ENCODE data around the gene SIVA1. TPM values are rescaled to one million over a fixed set of nuclear protein-coding genes. Genes with fewer than 3 reads are reported as not detected.
A peak's percentile ranks its signal among the peaks of the same experiment; 100 is the strongest.

The SIVA1 gene
- polyA plus RNA-seq, 3 donors, result 102 to 193 (median 156) TPM

- peaks cover 41 to 54% of the 10 kb centered on the region in 2 donors for H3K4me1 ChIP-seq (ENCODE audit: control insufficient read depth in 1 of 2, insufficient read depth in 2 of 2, low read length in 2 of 2)
- no peak overlapping the region for H3K4me2 ChIP-seq (replicated peaks; ENCODE audit: extremely low read depth, low read length, poor library complexity, severe bottlenecking)
- H3K27me3 ChIP-seq (ENCODE audit: control insufficient read depth in 2 of 2, insufficient read depth in 2 of 2, low read length in 2 of 2), result no peaks in the 10 kb centered on the region
- peaks cover 0 to 2% (median 0%) of the 10 kb centered on the region in 3 donors for H3K27me3 Mint-ChIP-seq (ENCODE audit: low read depth in 3 of 3)
- no peak overlapping the region for H2AFZ ChIP-seq (ENCODE audit: insufficient read depth, low read depth, low read length, poor library complexity, severe bottlenecking)
- peaks cover 78% of the 10 kb centered on the region for H4K20me1 ChIP-seq (ENCODE audit: insufficient read depth, low read length)
- no peak overlapping the region for H3K4me3 Mint-ChIP-seq
- peaks cover 20 to 53% of the 10 kb centered on the region in 2 donors for H3K36me3 Mint-ChIP-seq
- H3K9me3 Mint-ChIP-seq, result no peaks in the 10 kb centered on the region
- peaks cover 88% of the 10 kb centered on the region for H3K79me2 ChIP-seq (ENCODE audit: insufficient read depth, low read length)
- no peak for DNase-seq
- peaks cover 54% of the 10 kb centered on the region for H3K4me1 Mint-ChIP-seq
- peak overlapping the region in 1 of 7 donors; percentile 50 for H3K27ac Mint-ChIP-seq
- TF ChIP-seq, protein P1, sequence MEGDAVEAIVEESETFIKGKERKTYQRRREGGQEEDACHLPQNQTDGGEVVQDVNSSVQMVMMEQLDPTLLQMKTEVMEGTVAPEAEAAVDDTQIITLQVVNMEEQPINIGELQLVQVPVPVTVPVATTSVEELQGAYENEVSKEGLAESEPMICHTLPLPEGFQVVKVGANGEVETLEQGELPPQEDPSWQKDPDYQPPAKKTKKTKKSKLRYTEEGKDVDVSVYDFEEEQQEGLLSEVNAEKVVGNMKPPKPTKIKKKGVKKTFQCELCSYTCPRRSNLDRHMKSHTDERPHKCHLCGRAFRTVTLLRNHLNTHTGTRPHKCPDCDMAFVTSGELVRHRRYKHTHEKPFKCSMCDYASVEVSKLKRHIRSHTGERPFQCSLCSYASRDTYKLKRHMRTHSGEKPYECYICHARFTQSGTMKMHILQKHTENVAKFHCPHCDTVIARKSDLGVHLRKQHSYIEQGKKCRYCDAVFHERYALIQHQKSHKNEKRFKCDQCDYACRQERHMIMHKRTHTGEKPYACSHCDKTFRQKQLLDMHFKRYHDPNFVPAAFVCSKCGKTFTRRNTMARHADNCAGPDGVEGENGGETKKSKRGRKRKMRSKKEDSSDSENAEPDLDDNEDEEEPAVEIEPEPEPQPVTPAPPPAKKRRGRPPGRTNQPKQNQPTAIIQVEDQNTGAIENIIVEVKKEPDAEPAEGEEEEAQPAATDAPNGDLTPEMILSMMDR (IDR thresholded peaks at IDR 0.05), result no peak
- peak overlapping the region; percentile 24 for H3K9ac ChIP-seq (ENCODE audit: insufficient read depth, low read length, poor library complexity, severe bottlenecking)
- H3K4me3 ChIP-seq (replicated peaks in 1 of 3; ENCODE audit: low read depth in 2 of 3, low read length in 3 of 3), result no peak overlapping the region
- intact Hi-C loops (cut with micrococcal nuclease), result no loop called here
- 93% methylated on average over 39 of the region's 39 CpGs for WGBS (ENCODE audit: insufficient coverage)
- peak overlapping the region in 1 of 2 donors; percentile 77 for H3K27ac ChIP-seq (ENCODE audit: low read depth in 1 of 2, low read length in 2 of 2)
- no peaks in the 10 kb centered on the region for H3K9me3 ChIP-seq (replicated peaks in 1 of 2; ENCODE audit: control insufficient read depth in 1 of 2, insufficient read depth in 1 of 2, low read length in 2 of 2)
- peaks cover 33% of the 10 kb centered on the region in 2 donors for H3K36me3 ChIP-seq (replicated peaks in 1 of 2; ENCODE audit: control insufficient read depth in 1 of 2, insufficient read depth in 2 of 2, low read length in 2 of 2)
These were observed 36.1 kb downstream of the SIVA1 start for GRCh38 chr14:104788873-104789663.

DNA sequence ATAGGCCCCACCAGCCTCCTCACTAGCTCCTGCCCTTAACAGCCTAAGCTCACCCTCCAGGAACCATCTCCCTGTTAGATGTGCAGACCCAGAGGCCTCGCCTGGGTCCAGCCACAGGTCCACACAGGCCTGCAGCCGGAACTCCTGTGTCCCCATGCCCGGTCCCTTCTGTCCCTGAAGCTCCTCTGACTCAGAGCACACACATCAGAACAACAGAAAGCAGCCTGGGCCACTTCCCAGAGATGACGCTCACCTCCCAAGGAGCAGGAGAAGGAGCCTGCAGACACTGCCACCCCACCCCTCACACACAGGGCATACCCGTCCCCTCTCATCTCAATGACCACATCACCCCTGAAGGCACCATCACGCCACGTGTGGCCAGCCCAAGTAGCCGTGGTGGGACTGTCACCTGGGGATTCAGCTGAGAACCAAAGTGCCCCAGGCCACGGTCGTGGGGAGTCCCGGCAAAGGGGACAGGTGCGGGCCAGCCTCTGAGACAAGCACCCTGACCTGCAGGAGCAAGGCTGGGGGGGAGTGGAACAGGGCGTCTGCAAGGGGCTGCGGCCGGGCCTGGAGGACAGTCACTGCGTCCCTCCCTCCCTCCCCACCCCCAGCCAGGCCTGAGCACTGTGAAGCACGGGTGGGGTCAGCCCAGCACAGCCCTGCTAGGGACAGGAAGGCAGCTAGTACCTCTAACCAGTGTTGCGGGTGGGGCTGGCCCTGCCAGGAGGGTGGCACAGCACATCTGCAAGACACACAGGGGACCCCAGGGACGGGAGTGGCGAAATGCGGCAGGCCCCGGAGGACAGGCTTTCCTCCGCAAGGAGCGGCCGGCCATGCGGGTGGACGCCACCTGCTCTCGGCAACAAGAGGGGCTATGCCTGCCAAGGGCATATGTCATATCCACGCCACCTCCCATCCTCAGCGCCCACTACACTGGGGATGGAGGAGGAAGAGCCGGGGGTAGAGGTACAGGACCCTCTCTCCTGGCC is 37.1 kb downstream of the SIVA1 start:
- intact Hi-C loops (cut with micrococcal nuclease), result loop anchor here in 1 of 2 donors (10.0 kb wide), 1 partner anchor 195 kb away; the partner anchor contains the start of gene CLBA1
- H3K4me1 ChIP-seq (ENCODE audit: control insufficient read depth in 1 of 2, insufficient read depth in 2 of 2, low read length in 2 of 2), result peaks cover 48 to 62% of the 10 kb centered on the region in 2 donors
- H3K27ac ChIP-seq (ENCODE audit: low read depth in 1 of 2, low read length in 2 of 2), result peak overlapping the region in 1 of 2 donors; percentile 14
- peaks cover 0 to 2% (median 0%) of the 10 kb centered on the region in 7 donors for H3K9me3 Mint-ChIP-seq
- peaks cover 76% of the 10 kb centered on the region for H4K20me1 ChIP-seq (ENCODE audit: insufficient read depth, low read length)
- peaks cover 20 to 53% of the 10 kb centered on the region in 2 donors for H3K36me3 Mint-ChIP-seq
- peaks cover 60% of the 10 kb centered on the region for H3K4me1 Mint-ChIP-seq
- peaks cover 0 to 2% (median 0%) of the 10 kb centered on the region in 3 donors for H3K27me3 Mint-ChIP-seq (ENCODE audit: low read depth in 3 of 3)
- H3K4me3 Mint-ChIP-seq, result no peak overlapping the region
- H3K9me3 ChIP-seq (replicated peaks in 1 of 2; ENCODE audit: control insufficient read depth in 1 of 2, insufficient read depth in 1 of 2, low read length in 2 of 2), result no peaks in the 10 kb centered on the region
- H3K27ac Mint-ChIP-seq, result peak overlapping the region in 1 of 7 donors; percentile 50
- H3K79me2 ChIP-seq (ENCODE audit: insufficient read depth, low read length), result peaks cover 89% of the 10 kb centered on the region
- H3K36me3 ChIP-seq (replicated peaks in 1 of 2; ENCODE audit: control insufficient read depth in 1 of 2, insufficient read depth in 2 of 2, low read length in 2 of 2), result peaks cover 27 to 33% of the 10 kb centered on the region in 2 donors
- H3K4me3 ChIP-seq (replicated peaks in 1 of 3; ENCODE audit: low read depth in 2 of 3, low read length in 3 of 3), result no peak overlapping the region
- H2AFZ ChIP-seq (ENCODE audit: insufficient read depth, low read depth, low read length, poor library complexity, severe bottlenecking), result no peak overlapping the region
- no peak overlapping the region for H3K9ac ChIP-seq (ENCODE audit: insufficient read depth, low read length, poor library complexity, severe bottlenecking)
- no peaks in the 10 kb centered on the region for H3K27me3 ChIP-seq (ENCODE audit: control insufficient read depth in 2 of 2, insufficient read depth in 2 of 2, low read length in 2 of 2)
- TF ChIP-seq, protein P1 (IDR thresholded peaks at IDR 0.05), result no peak
- WGBS (ENCODE audit: insufficient coverage), result 96% methylated on average over 15 of the region's 31 CpGs
- no peak overlapping the region for H3K4me2 ChIP-seq (replicated peaks; ENCODE audit: extremely low read depth, low read length, poor library complexity, severe bottlenecking)
- no peak for DNase-seq

Data from CD14-positive monocyte (primary cell).